ENCODE results near the gene GRIK2. TPM values are rescaled to one million over a fixed set of nuclear protein-coding genes. Genes with fewer than 3 reads are reported as not detected.
A peak's percentile ranks its signal among the peaks of the same experiment; 100 is the strongest.

GRIK2 gene
- total RNA-seq, 1 donor from 2014 or later, result 95.5 TPM

DNA sequence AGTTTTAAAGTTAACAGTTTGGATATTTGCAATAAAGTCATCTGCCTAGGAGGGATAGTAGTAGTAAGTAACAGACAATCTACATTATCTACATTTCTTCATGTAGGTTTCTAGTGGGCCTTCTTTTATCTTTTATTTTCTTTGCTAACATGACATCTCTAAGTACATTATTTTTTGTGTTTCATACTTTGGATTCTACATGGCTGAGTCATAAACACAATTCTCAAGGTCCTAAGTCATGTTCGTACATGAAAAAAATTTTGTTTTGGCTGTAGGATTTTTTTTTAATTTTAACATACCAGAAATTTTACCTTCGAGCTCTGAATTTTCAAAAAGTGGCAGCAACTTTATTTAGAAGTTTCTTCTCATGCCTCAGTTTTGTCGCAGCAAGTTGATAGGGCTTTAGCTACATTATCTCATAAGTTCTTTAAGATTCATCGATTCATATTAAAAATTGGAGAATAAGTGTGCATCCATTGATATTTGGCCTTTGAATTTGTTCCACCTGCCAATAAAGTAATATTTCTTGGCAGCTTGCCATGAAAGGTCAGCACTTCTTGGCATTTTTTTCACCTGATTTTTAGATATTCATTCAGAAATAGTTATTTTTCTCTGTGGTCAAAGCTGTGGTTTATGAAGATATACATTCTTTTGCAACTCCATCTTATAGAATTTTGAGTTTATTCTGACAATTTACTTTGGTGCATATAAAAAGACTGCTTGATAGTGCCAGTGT lies 146.2 kb downstream of the GRIK2 start:
- no peak for DNase-seq
- Mint-ChIP-seq H3K4me1 (ENCODE audit: low read depth, unreplicated experiment) (peaks cover 23% of the 10 kb centered on the region), H3K9me3 (ENCODE audit: unreplicated experiment) (no peaks in the 10 kb centered on the region), H3K27ac (ENCODE audit: unreplicated experiment) (no peak overlapping the region), H3K4me3 (ENCODE audit: unreplicated experiment) (no peak overlapping the region), H3K27me3 (ENCODE audit: unreplicated experiment) (peaks cover 2% of the 10 kb centered on the region), H3K36me3 (ENCODE audit: unreplicated experiment) (no peaks in the 10 kb centered on the region)
- TF ChIP-seq, protein P1, sequence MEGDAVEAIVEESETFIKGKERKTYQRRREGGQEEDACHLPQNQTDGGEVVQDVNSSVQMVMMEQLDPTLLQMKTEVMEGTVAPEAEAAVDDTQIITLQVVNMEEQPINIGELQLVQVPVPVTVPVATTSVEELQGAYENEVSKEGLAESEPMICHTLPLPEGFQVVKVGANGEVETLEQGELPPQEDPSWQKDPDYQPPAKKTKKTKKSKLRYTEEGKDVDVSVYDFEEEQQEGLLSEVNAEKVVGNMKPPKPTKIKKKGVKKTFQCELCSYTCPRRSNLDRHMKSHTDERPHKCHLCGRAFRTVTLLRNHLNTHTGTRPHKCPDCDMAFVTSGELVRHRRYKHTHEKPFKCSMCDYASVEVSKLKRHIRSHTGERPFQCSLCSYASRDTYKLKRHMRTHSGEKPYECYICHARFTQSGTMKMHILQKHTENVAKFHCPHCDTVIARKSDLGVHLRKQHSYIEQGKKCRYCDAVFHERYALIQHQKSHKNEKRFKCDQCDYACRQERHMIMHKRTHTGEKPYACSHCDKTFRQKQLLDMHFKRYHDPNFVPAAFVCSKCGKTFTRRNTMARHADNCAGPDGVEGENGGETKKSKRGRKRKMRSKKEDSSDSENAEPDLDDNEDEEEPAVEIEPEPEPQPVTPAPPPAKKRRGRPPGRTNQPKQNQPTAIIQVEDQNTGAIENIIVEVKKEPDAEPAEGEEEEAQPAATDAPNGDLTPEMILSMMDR (IDR thresholded peaks at IDR 0.05; ENCODE audit: partially characterized antibody, unreplicated experiment), result no peak

DNA sequence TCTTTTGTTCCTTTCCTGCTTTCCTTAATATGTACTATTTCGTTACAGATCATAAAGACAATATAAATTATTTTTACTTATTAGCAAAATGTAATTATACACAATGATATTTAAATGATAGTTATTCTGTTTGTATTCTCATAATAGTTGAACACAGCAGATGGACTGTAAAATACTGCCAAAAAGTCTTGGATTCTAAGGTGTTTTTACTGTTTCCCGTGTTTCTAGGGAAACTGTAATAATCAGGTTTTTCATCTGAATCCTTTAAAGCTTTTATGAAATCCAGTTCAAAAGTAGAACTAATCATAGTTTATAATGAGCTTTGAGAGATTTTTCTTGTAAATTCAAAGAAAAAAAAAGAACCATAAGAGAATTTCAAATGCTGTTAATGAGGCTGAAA lies 148.4 kb downstream of the GRIK2 start:
- peaks cover 27% of the 10 kb centered on the region for H3K4me1 Mint-ChIP-seq (ENCODE audit: low read depth, unreplicated experiment)
- no peaks in the 10 kb centered on the region for H3K36me3 Mint-ChIP-seq (ENCODE audit: unreplicated experiment)
- no peak overlapping the region for H3K4me3 Mint-ChIP-seq (ENCODE audit: unreplicated experiment)
- TF ChIP-seq, protein P1 (IDR thresholded peaks at IDR 0.05; ENCODE audit: partially characterized antibody, unreplicated experiment), result no peak
- H3K27me3 Mint-ChIP-seq (ENCODE audit: unreplicated experiment), result peaks cover 2% of the 10 kb centered on the region
- H3K9me3 Mint-ChIP-seq (ENCODE audit: unreplicated experiment), result no peaks in the 10 kb centered on the region
- no peak for DNase-seq
- no peak overlapping the region for H3K27ac Mint-ChIP-seq (ENCODE audit: unreplicated experiment)

DNA sequence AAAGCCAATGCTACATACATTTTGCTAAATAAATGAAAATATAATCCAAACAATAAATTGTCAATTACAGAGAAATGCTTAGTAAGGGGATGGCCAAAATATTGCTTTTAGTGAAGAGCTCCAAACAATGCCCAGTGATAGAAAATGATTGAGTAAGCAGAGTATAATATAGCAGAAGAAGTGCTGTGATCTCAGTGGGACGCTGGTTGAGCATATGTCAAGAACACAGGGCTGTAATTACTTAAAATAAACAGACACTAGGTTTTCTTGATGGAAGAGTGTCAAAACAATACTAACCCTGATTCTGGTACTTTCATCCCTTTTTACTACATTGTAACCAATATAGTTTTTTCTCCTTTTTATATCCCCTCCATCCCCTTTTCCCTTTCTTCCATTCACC lies 150.3 kb downstream of the GRIK2 start:
- TF ChIP-seq, protein P1 (IDR thresholded peaks at IDR 0.05; ENCODE audit: partially characterized antibody, unreplicated experiment), result no peak
- no peak for DNase-seq

DNA sequence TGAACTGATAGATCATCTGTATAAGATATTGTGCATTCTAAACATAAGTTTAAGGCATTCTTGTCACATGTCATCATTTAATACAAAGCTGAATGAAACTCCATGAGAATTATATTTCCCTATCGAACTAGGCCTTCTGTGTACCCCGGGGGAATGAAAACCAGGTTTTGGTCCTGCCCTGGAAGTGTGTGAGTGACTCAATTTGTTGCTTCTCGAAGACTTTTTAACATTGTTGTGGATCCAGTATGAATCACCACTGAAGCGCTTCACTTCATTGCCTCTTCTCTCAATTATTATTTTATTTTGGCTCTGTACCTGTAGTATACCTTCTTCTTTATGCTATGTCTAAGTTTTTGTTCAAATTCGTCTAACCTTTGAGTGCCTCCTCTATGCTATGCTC lies 150.8 kb downstream of the GRIK2 start:
- DNase-seq, result no peak
- H3K9me3 Mint-ChIP-seq (ENCODE audit: unreplicated experiment), result no peaks in the 10 kb centered on the region
- no peak overlapping the region for H3K27ac Mint-ChIP-seq (ENCODE audit: unreplicated experiment)
- peaks cover 21% of the 10 kb centered on the region for H3K4me1 Mint-ChIP-seq (ENCODE audit: low read depth, unreplicated experiment)
- peaks cover 6% of the 10 kb centered on the region for H3K27me3 Mint-ChIP-seq (ENCODE audit: unreplicated experiment)
- no peak overlapping the region for H3K4me3 Mint-ChIP-seq (ENCODE audit: unreplicated experiment)
- H3K36me3 Mint-ChIP-seq (ENCODE audit: unreplicated experiment), result no peaks in the 10 kb centered on the region
- TF ChIP-seq, protein P1 (IDR thresholded peaks at IDR 0.05; ENCODE audit: partially characterized antibody, unreplicated experiment), result no peak

More for the DNA sequence above, 150.3 kb downstream of the GRIK2 start:
- peak overlapping the region; percentile 4 for H3K27ac Mint-ChIP-seq (ENCODE audit: unreplicated experiment)
- H3K4me1 Mint-ChIP-seq (ENCODE audit: low read depth, unreplicated experiment), result peaks cover 21% of the 10 kb centered on the region
- no peaks in the 10 kb centered on the region for H3K36me3 Mint-ChIP-seq (ENCODE audit: unreplicated experiment)
- no peaks in the 10 kb centered on the region for H3K9me3 Mint-ChIP-seq (ENCODE audit: unreplicated experiment)
- H3K4me3 Mint-ChIP-seq (ENCODE audit: unreplicated experiment), result no peak overlapping the region
- H3K27me3 Mint-ChIP-seq (ENCODE audit: unreplicated experiment), result peaks cover 2% of the 10 kb centered on the region

DNA sequence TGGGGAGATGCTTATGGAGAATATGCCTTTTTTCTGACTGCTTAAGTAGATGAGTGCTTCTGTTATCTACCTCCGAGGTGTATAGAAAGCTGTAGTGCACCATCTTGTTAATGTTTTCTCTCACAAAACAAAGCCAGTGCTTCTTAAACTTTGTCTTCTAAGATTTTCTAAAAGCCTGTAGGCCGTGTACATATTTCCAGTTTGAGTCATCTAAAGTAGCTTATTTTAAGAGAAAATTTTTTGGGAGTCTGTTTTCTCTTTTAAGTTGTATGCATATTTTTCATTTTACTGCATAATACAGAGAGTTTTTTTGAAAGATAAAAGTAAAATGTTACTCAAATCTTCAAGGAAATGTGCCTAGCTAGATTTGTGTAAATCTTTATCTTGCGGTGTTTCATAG lies 151.7 kb downstream of the GRIK2 start:
- Mint-ChIP-seq H3K27me3 (ENCODE audit: unreplicated experiment) (peaks cover 6% of the 10 kb centered on the region), H3K36me3 (ENCODE audit: unreplicated experiment) (no peaks in the 10 kb centered on the region), H3K4me1 (ENCODE audit: low read depth, unreplicated experiment) (peaks cover 21% of the 10 kb centered on the region), H3K4me3 (ENCODE audit: unreplicated experiment) (no peak overlapping the region), H3K9me3 (ENCODE audit: unreplicated experiment) (no peaks in the 10 kb centered on the region), H3K27ac (ENCODE audit: unreplicated experiment) (no peak overlapping the region)
- TF ChIP-seq, protein P1 (IDR thresholded peaks at IDR 0.05; ENCODE audit: partially characterized antibody, unreplicated experiment), result no peak
- DNase-seq, result no peak
